ENCODE results near the gene ABCC3.
"Not testable (repeated sequence)": the region's sequence is repeated elsewhere in the genome, so short reads cannot be mapped to it uniquely, and the experiment has no call there.

ABCC3 gene

GRCh38 chr17:50722746-50723145 is 88.1 kb downstream of the ABCC3 start:
- no peak for TF ChIP-seq ZFX (IDR thresholded peaks at IDR 0.05; ENCODE audit: borderline replicate concordance)
- TF ChIP-seq, protein P1, sequence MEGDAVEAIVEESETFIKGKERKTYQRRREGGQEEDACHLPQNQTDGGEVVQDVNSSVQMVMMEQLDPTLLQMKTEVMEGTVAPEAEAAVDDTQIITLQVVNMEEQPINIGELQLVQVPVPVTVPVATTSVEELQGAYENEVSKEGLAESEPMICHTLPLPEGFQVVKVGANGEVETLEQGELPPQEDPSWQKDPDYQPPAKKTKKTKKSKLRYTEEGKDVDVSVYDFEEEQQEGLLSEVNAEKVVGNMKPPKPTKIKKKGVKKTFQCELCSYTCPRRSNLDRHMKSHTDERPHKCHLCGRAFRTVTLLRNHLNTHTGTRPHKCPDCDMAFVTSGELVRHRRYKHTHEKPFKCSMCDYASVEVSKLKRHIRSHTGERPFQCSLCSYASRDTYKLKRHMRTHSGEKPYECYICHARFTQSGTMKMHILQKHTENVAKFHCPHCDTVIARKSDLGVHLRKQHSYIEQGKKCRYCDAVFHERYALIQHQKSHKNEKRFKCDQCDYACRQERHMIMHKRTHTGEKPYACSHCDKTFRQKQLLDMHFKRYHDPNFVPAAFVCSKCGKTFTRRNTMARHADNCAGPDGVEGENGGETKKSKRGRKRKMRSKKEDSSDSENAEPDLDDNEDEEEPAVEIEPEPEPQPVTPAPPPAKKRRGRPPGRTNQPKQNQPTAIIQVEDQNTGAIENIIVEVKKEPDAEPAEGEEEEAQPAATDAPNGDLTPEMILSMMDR (IDR thresholded peaks at IDR 0.05) = no peak
- no peak overlapping the region for H3K27ac ChIP-seq

- H3K27ac ChIP-seq = not testable (repeated sequence)
These were observed 89.9 kb downstream of the ABCC3 start for GRCh38 chr17:50724622-50725021.

DNA sequence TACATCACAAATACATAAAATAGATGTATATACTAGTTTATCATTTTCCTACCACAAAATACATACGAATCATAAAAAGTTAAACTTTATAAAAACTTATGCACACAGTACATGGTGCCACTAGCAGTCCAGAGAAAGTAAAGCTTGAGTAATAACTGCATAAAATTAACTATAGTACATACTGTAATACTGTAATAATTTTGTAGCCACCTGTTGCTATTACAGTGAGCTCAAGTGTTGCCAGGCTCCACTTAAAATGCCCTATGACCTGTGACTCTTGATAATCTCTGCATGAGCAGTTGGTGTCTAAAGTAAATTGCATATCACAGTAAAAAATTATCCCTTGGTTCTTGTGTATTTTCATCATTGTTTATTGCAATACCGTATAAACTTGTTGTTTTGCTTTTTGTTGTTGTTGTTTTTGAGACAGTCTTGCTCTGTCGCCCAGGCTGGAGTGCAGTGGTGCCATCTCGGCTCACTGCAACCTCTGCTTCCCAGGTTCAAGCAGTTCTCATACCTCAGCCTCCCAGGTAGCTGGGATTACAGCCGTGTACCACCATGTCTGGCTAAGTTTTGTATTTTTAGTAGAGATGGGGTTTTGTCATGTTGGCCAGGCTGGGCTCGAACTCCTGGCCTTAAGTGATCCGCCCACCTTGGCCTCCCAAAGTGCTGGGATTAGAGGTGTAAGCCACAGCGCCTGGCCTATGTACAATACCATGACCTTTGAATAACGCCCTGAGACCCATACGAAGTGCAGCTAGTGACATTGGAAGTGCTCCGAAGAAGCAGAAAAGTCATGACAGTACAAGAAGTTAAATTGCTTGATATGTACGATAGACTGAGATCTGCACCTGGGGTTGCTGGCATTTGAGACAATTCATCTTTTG is 91.3 kb downstream of the ABCC3 start:
- no peak overlapping the region for H3K27ac ChIP-seq
- TF ChIP-seq, protein P1 (IDR thresholded peaks at IDR 0.05) = no peak
- TF ChIP-seq ZFX (IDR thresholded peaks at IDR 0.05; ENCODE audit: borderline replicate concordance) = no peak

GRCh38 chr17:50728112-50728429 is 93.4 kb downstream of the ABCC3 start:
- TF ChIP-seq, protein P1 (IDR thresholded peaks at IDR 0.05) = no peak
- TF ChIP-seq ZFX (IDR thresholded peaks at IDR 0.05; ENCODE audit: borderline replicate concordance) = no peak
- H3K27ac ChIP-seq = peak overlapping the region; percentile 0; the same call in 1 of the 2 replicates

- H3K27ac ChIP-seq = no peak overlapping the region
- TF ChIP-seq, protein P1 (IDR thresholded peaks at IDR 0.05) = no peak
- TF ChIP-seq ZFX (IDR thresholded peaks at IDR 0.05; ENCODE audit: borderline replicate concordance) = no peak
These were observed 94.4 kb downstream of the ABCC3 start for GRCh38 chr17:50728881-50729765.

GRCh38 chr17:50731575-50732460 is 97.1 kb downstream of the ABCC3 start:
- TF ChIP-seq, protein P1 (IDR thresholded peaks at IDR 0.05) = no peak
- TF ChIP-seq ZFX (IDR thresholded peaks at IDR 0.05; ENCODE audit: borderline replicate concordance) = no peak
- peak overlapping the region; percentile 31 for H3K27ac ChIP-seq

DNA sequence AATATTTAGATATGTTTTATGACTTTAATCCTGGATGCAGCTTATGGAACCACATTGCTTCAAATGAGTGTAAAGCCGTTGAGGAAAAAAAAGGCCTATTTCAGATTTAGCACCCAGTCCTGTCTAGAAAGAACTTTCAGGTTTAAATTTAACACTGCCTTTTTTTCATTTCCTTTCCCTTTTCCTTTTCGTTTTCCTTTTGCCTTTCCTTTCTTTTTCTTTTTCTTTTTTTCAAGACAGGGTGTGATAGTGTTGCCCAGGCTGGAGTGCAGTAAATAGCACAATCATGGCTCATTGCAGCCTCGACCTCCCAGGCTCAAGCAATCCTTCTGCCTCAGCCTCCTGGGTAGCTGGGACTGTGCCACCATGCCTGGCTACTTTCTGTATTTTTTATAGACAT is 100.6 kb downstream of the ABCC3 start:
- no peak for TF ChIP-seq ZFX (IDR thresholded peaks at IDR 0.05; ENCODE audit: borderline replicate concordance)
- TF ChIP-seq, protein P1 (IDR thresholded peaks at IDR 0.05) = no peak
- H3K27ac ChIP-seq = no peak overlapping the region

Measured in 22Rv1 (cell line).